RPMI8226 (cell line): ENCODE data around the gene KPNA6.
"Not testable (repeated sequence)": the region's sequence is repeated elsewhere in the genome, so short reads cannot be mapped to it uniquely, and the experiment has no call there.

ENCODE experiments used
- DNase-seq: peaks from one replicate; pipeline ENCODE4 v3.0.0-alpha.2; 2015

Gene KPNA6

DNA sequence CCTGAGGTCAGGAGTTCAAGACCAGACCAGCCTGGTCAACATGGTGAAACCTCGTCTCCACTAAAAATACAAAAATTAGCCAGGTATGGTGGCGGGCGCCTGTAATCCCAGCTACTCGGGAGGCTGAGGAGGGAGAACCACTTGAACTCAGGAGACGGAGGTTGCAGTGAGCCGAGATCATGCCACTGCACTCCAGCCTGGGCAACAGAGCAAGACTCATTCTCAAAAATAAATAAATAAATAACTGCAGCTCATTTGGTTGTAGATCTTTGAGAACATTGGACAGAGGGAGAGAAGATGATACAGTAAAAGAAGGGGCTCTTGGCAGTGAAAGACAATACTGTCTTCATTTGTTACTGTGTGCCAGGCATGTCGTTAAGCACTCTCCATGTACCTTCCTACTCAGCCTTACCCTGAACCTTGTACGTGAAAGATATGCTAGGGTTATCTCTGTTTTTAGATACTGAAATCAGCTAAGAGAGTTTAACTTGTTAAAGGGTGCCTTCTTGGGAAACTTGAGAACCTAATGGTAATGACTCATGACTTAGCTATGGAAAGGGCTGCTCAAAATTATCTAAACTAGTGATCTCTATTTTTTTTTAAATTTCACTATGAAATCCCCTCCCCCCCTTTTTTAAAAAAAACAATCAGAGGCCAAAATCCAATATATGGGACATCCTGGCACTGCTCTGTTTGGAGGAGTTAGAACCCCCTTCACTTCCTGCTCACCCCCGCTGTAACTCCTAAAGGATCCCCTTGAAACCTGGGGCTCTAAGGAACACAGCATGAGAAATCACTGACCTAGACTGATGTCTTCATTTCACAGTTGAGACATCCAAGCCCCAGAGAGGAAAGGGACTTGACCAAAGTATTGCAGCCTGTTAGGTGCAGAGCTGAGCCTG, 6.8 kb upstream of the KPNA6 start:
- no peak for DNase-seq

DNA sequence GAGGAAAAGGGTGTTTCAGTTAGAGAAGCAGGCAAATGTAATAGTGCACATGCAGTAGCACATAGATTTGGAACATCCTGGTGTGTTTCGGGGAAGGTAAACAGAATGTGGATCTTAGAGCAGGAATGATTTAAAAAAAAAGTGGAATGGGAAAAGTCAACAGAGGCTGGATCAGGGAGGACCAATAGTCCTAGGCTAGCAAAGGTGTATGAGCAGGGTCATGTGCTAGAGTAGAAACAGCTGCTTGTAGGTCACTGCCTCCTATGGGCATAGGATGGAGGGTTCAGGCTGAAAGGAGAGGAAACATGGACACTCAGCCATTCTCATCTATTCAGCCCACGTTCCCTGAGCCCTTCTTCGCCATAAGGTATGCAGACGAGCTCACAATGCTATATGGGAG, 3.7 kb upstream of the KPNA6 start:
- no peak for DNase-seq

DNA sequence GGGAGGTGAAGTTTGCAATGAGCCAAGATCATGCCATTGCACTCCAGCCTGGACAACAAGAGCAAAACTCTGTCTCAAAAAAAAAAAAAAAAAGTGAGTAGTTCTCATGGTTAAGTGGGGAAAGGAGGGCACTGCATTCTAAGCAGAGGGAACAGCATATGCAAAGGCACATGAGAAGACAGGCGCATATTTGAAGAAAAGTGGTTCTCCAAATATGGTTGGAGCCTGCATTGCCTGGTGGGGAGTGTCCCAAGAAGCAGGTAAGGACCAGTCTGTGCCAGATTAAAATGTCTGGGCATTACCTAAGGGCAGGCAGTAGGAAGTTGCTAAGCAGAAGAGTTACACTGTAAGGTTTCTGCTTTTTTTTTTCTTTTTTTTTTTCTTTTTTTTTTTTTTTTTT, 2.5 kb upstream of the KPNA6 start:
- DNase-seq, result no peak

DNA sequence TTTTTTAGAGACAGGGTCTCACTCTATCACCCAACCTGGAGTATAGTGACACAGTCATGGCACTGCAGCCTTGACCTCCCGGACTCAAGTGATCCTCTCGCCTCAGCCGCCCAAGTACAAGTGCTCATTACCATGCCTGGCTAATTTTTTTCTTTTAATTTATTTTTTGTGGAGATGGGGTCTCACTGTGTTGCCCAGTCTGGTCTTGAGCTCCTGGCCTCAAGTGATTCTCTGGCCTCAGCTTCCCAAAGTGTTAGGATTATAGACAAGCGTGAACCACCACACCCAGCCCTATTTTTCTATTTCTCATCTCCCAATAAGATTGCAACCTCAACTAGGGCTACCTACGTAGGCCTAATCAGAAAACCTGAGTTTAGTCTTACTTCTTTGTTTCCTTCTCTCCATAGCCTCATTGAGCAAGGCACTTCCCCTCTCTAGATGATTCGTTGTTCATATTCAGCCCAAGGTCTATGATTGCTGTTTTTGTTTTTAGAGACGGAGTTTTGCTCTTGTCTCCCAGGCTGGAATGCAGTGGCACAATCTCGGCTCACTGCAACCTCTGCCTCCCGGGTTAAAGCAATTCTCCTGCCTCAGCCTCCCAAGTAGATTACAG, 1.1 kb upstream of the KPNA6 start:
- DNase-seq, result no peak

DNA sequence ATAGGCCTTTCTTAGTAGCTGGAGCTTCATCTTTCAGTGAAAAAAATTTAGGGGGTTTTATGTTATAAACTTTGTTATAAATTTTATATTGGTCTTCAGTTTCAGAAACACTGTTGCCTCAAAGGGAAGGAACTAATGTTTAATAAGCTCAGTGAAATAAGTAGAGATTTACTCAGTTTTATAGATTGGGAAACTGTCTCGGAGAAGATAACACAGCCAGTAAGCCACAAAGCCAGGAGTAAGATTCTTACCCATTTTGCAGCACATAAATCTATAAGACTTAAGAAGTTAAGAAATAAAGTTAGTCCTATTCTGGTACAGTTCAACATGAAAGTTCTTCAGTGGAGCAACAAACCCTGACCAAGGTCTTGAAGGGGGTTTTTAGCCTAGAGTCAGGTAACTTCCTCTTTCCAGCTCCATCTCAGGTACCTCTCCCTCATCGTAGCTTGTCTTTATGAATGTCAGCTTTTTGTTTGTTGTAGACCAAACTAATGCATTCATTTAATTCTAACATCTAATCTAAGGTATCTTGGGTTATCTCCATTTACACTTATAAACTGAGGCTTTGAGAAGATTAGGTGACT, 3.3 kb downstream of the KPNA6 start:
- DNase-seq, result no peak

DNA sequence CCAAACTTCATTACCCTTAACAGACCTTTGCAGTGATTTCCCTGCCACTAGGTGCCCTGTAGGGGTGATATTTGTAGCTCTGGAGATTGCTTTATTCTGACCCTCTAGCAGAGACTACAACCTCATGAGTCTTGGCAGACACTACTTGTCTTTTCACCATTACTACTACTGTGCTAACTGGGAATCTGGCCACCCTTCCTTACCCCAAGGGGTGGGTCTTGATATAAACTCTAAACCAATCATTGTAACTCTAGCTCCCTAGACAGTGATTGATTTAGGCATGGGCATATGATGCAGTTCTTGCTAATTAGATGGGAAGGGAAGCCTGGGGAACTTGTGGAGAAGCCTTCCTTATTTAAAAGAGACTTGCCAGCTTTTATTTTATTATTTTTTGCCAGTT, 3.9 kb downstream of the KPNA6 start:
- DNase-seq, result no peak

DNA sequence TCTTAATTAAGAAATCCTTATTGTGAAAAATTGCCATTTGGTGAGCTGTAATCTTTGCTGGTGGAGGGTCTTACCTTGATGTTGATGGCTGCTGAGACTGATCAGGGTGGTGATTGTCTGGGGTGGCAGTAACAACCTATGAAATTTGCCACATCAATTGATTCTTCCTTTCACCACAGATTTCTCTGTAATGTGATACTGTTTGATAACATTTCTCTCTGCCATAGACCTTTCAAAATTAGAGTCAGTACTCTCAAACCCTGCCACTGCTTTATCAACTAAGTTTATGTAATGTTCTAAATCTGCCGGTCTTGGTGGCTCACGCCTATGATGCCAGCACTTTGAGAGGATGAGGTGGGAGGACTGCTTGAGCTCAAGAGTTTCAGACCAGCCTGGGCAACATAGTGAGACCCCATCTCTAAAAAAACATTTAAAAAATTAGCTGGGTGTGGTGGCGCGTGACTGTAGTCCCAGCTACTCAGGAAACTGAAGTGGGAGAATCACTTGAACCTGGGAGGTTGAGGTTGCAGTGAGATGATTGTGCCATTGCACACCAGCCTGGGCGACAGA, 5.0 kb downstream of the KPNA6 start:
- DNase-seq, result no peak

DNA sequence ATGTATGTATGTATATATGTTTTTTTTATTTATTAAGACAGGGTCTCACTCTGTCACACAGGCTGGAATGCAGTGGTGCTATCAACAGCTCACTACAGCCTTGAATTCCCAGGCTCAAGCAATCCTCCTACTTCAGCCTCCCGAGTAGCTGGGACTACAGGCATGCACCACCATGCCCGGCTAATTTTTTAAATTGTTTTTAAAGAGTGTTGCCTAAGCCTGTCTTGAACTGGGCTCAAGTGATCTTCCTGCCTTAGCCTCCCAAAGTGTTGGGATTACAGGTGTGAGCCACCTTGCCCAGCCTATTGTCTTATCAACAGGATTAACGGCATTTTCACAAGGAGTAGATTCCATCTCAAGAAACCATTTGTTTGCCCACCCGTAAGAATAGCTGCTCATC, 5.6 kb downstream of the KPNA6 start:
- DNase-seq, result not testable (repeated sequence)

DNA sequence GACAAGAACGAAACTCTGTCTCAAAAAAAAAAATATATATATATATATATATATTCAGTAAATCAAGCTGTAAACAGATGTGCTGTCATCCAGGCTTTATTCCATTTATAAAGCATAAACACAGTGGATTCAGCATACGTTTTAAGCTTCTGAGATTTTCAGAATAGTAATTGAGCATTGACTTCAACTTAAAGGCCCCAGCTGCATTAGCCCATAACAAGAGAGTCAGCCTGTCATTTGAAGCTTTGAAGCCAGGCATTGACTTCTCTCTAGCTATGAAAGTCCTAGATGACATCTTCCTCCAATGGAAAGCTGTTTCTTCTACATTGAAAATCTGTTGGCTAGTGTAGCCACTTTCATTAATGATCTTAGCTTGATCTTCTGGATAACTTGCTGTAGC, 6.6 kb downstream of the KPNA6 start:
- DNase-seq, result no peak

DNA sequence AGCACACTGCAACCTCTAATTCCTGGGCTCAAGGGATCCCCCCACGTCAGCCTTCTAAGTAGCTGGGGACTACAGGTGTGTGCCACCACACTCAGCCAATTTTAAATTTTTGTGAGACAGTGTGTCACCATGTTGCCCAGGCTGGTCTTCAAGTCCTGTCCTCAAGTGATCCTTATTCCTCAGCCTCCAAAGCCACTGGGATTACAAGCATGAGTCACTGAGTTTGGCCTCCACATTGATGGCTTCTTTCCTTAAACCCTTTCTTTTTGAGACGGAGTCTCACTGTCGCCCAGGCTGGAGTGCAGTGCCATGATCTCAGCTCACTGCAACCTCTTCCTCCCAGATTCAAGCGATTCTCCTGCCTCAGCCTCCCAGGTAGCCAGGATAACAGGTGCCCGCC, 7.6 kb downstream of the KPNA6 start:
- DNase-seq, result no peak

DNA sequence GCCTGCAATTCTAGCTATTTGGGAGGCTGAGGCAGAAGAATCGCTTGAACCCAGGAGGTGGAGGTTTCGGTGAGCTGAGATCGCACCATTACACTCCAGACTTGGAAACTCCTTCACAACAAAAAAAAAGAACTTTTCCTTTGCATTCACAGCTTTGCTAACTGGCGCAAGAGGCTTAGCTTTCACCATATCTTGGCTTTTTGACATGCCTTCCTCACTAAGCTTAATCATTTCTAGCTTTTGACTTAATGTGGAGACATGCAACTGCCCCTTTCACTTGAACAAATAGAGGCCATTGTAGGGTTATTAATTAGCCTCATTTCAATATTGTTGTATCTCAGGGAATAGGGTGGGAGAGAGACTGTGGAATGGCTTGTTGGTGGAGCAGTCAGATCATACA, 8.7 kb downstream of the KPNA6 start:
- DNase-seq, result no peak

DNA sequence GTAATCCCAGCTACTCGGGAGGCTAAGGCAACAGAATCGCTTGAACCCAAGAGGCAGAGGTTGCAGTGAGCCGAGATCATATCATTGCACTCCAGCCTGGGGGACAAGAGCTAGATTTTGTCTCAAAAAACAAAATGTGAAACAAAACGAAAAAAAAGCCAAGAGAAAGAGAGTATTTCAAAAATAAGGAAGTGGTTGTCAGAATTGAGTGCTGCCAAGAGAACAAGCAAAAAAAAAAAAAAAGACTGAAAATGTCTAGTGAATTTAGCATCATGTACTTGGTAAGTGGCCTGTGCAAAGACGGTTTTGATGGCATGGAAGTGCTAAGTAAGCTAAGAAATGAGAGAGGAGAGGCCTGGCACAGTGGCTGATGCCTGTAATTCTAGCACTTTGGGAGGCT, 14.3 kb downstream of the KPNA6 start:
- no peak for DNase-seq

DNA sequence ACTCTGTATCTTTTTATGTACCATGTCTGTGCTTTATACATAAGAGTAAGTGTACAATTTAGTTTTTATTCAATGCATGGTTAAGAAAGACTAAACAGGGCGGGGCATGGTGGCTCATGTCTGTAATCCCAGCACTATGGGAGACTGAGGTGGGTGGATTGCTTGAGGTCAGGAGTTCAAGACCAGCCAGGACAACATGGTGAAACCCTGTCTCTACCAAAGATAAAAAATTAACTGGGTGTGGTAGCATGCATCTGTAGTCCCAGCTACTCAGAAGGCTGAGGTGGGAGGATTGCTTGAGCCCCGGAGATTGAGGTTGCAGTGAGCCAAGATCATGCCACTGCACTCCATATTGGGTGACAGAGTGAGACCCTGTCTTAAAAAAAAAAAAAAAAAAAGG, 15.5 kb downstream of the KPNA6 start:
- DNase-seq, result not testable (repeated sequence)

DNA sequence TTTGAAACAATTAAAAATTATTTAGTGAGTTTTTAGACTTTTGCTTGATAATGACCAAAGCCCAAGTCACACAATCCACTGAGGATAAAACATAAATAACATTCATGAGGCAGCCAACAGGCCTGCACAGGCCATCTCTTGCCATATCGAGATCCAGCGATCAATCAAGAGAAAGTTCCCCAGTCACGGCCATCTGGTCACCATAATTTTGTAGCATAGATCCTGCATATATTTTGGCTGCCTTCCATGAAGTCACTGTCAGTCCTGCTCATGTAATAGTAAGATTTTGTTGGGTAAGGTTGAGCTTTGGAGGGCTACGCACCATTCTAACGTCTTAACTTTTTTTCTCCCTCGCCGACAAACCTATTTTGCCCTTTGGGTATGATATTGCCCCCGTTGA, 17.5 kb downstream of the KPNA6 start:
- no peak for DNase-seq

DNA sequence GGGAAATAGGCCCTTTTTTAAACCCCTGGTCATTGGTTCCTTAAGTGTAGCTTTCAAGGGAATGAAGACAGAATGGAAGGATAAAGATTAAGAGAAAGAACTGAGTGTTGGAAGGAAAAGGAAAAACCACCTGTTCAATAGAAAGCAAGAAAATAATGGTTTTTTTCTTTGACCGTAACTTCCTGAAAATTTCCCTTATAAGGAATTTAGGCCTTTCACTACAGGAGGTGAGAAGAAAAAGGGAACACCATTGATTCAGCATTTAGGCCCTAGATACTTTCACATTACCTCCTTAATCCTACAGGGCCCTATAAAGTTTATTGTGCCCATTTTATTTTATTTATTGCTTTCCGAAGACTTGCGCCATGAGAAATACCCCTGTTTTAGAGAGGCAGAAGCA, 18.9 kb downstream of the KPNA6 start:
- DNase-seq, result no peak

DNA sequence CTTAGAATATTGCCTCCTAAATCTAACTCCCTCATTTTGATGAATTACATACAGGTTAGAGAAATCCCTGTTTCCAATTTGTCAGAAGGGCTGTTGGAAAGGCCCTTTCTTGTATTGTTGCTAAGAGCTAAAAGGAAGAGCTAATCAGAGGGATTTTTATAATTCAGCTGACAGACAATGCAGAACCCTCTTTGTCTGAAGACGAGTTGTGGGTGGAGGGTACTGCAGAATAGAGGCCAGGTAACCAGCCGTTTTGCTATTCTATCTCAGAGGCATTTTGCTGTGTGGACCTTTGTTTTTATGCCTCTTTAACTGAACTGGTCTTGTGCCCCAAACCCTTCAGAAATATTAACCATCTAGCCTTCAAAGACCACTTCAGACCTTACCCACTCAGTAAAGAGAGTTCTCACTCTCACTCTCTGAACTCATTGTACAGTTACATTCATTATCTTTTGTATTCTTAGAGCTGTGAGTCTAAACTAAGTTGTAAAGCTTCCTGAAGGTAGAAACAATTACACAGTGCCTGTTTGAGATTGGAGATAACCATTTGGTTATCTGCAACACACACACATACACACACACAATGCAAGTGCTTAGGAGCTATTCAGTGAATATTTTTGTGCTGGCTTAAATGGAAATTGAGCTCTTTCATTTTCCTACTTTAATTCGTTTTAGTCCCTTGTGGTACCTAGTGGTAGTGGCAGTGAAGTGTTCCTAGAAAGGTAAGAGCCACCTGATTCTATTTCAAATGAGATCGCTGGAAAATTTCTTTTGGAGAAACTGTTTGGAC, 19.7 kb downstream of the KPNA6 start:
- no peak for DNase-seq

DNA sequence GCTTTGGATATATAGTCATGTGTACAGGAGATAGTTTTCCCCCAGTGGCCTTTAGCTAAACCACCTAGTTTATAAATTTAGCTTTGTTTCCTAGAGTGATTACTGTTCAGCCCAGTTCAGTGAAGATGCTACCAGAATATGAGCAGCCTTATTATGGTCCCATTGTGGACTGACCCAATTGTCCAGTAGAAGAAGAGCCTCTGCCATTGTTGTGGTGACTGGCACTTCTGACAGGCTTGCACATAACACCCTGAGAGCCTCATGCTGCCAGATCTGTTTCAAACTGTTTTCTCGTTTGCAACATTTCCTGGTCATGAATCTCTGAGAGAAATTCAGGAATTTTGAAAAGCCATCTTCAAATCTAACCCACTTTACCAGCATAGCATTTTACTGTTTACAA, 20.6 kb downstream of the KPNA6 start:
- no peak for DNase-seq

DNA sequence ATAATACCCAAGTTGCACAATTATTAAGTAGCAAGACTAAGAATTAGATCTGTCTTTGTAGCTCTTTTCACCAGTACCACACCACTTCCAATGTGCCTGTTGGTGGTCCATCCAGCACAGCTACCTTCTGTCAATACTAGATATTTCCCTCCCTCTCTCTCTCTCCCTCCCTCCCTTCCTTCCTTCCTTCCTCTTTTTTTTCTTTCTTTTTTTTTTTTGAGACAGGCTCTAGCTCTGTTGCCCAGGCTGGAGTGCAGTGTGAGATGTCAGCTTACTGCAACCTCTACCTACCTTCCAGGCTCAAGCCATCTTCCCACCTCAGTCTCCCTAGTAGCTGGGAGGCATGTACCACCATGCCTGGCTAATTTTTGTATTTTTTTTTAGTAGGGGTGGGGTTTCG, 21.1 kb downstream of the KPNA6 start:
- no peak for DNase-seq

DNA sequence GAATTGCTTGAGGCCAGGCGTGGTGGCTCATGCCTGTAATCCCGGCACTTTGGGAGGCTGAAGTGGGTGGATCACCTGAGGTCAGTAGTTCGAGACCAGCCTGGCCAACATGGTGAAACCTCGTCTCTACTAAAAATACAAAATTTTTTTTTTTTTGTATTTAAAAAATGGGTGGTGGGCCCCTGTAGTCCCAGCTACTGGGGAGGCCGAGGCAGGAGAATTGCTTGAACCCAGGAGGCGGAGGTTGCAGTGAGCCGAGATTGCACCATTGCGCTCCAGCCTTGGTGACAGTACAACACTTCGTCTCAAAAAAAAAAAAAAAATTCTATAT, 26.1 kb downstream of the KPNA6 start:
- not testable (repeated sequence) for DNase-seq

DNA sequence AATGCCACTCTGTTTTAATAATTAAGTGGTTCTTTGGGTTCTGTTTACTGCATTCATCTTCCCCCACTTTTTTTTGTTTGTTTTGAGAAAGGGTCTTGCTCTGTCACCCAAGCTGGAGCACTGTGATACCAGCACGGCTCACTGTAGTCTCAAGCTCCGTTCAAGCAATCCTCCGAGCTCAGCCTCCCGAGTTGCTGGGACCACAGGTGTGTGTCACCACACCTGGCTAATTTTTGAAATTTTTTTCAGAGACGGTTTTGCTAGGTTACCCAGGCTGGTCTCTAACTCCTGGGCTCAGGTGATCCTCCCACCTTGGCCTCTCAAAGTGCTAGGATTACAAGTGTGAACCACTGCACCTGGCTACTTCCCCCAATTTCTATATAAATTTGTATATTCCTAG, 29.3 kb downstream of the KPNA6 start:
- DNase-seq, result no peak

DNA sequence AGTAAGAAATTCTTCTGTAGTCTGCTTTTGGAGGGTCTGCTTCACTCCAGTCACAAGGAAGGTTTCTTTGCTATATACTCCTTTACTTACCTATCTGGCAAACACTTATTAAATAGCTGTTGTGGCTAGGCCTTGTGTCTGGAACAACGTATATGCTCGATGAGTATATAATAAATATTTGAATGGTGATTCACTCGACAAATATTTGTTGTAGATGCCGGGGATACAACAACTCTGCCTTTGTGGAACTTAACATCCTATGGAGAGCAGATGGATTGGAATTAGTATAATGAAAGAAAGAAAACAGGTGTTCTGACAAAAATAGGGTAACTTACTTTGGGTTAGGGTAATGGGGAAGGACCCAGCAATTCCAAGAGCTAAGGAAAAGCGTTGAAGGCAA, 31.1 kb downstream of the KPNA6 start:
- no peak for DNase-seq

DNA sequence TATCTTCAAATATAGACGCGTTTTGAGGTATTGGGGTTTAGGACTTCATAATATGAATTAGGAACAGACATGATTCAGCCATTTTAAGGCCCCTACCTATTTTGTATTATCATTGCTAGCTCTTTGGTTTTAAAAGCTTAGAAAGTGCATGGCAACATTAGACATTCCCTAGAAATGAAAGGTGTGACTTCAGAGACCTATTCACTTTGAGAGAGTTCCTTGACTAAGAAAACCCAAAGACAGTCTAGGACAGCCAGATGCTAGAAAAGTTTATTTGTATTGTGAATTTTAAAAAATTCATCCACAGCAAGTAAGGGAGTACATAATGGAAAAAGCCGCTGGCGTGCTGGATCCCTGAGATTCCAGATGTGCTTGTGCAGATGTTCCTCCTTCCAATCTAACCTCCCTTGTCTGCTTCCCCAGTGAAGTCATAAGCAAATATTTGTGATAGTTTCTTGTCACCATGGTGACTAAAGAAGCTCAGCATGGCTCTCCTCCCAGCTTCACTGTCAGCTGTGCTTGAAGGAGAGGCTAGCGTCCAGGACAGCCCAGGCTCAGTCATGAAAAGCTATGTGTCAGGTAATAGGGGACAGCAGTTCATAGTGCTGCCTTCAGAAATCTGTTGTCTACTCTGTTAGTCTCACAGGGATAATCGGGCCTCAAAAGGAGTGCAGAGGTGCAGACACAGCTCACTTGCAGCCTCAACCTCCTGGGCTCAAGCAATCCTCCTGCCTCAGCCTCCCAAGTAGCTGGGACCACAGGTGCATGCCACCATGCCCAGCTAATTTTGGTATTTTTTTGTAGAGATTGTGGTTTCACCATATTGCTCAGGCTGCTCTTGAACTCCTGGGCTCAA, 34.8 kb downstream of the KPNA6 start:
- no peak for DNase-seq
